MG63 (cell line): ENCODE results near the gene OR5AU1. TPM values are rescaled to one million over a fixed set of nuclear protein-coding genes. Genes with fewer than 3 reads are reported as not detected.

Experiments
- DNase-seq: peaks from one replicate; pipeline ENCODE4 v3.0.0-alpha.2; 2020
- H3K27me3 ChIP-seq: fragments of 250-450 bp; sonication (Bioruptor Pico); 2 replicates; pipeline ENCODE4 v1.5.1; 2020; ENCODE audit warnings: mild to moderate bottlenecking, moderate library complexity
- H3K36me3 ChIP-seq: fragments of 250-450 bp; sonication (Bioruptor Pico); 2 replicates; pipeline ENCODE4 v1.5.1; 2020; ENCODE audit warnings: mild to moderate bottlenecking, moderate library complexity
- H3K4me3 ChIP-seq: fragments of 250-450 bp; sonication (Bioruptor Pico); 2 replicates; pipeline ENCODE4 v1.5.1; 2020; ENCODE audit warnings: mild to moderate bottlenecking, moderate library complexity
- H3K9me3 ChIP-seq: fragments of 250-450 bp; sonication (Bioruptor Pico); 2 replicates; pipeline ENCODE4 v1.5.1; 2020; ENCODE audit warnings: mild to moderate bottlenecking, moderate library complexity
- total RNA-seq: library from RNA; depleted of rRNA; stranded (reverse); fragments of >200 nt; shearing (Covaris generic); gene quantifications from 2 replicates; pipeline ENCODE4 v1.2.3, GENCODE V29; 2014; ENCODE audit warnings: low replicate concordance; rRNA removed

OR5AU1 gene
- total RNA-seq, 1 experiment from 2014 or later = not detected

GRCh38 chr14:21123429-21123828 lies 32.4 kb downstream of the OR5AU1 start:
- Histone ChIP-seq H3K36me3 (no peaks in the 10 kb centered on the region), H3K27me3 (no peaks in the 10 kb centered on the region), H3K4me3 (no peak overlapping the region), H3K9me3 (no peaks in the 10 kb centered on the region)
- DNase-seq = no peak

- no peak for DNase-seq
- H3K4me3 ChIP-seq = no peak overlapping the region
- H3K27me3 ChIP-seq = no peaks in the 10 kb centered on the region
- H3K36me3 ChIP-seq = no peaks in the 10 kb centered on the region
- no peaks in the 10 kb centered on the region for H3K9me3 ChIP-seq
Measured at GRCh38 chr14:21121122-21121521, 34.7 kb downstream of the OR5AU1 start.

GRCh38 chr14:21120686-21121085 lies 35.2 kb downstream of the OR5AU1 start:
- no peak overlapping the region for H3K4me3 ChIP-seq

GRCh38 chr14:21118933-21119332 lies 36.9 kb downstream of the OR5AU1 start:
- Histone ChIP-seq H3K27me3 (no peaks in the 10 kb centered on the region), H3K4me3 (no peak overlapping the region), H3K36me3 (no peaks in the 10 kb centered on the region), H3K9me3 (no peaks in the 10 kb centered on the region)
- no peak for DNase-seq

More at GRCh38 chr14:21120686-21121085, 35.2 kb downstream of the OR5AU1 start:
- no peak for DNase-seq
- Histone ChIP-seq H3K27me3 (no peaks in the 10 kb centered on the region), H3K9me3 (no peaks in the 10 kb centered on the region), H3K36me3 (no peaks in the 10 kb centered on the region)

- no peaks in the 10 kb centered on the region for H3K27me3 ChIP-seq
- no peak overlapping the region for H3K4me3 ChIP-seq
- H3K36me3 ChIP-seq = no peaks in the 10 kb centered on the region
- DNase-seq = no peak
- no peaks in the 10 kb centered on the region for H3K9me3 ChIP-seq
Measured at GRCh38 chr14:21113369-21113768, 42.5 kb downstream of the OR5AU1 start.

GRCh38 chr14:21112255-21112654 lies 43.6 kb downstream of the OR5AU1 start:
- no peaks in the 10 kb centered on the region for H3K36me3 ChIP-seq
- no peak for DNase-seq
- no peak overlapping the region for H3K4me3 ChIP-seq
- H3K27me3 ChIP-seq = no peaks in the 10 kb centered on the region
- no peaks in the 10 kb centered on the region for H3K9me3 ChIP-seq

- no peak for DNase-seq
- no peaks in the 10 kb centered on the region for H3K36me3 ChIP-seq
- no peaks in the 10 kb centered on the region for H3K9me3 ChIP-seq
Measured at GRCh38 chr14:21109377-21110138, 46.3 kb downstream of the OR5AU1 start.

GRCh38 chr14:21108791-21109190 lies 47.1 kb downstream of the OR5AU1 start:
- Histone ChIP-seq H3K4me3 (no peak overlapping the region), H3K27me3 (no peaks in the 10 kb centered on the region), H3K9me3 (no peaks in the 10 kb centered on the region), H3K36me3 (no peaks in the 10 kb centered on the region)
- DNase-seq = no peak

More at GRCh38 chr14:21109377-21110138, 46.3 kb downstream of the OR5AU1 start:
- Histone ChIP-seq H3K27me3 (no peaks in the 10 kb centered on the region), H3K4me3 (no peak overlapping the region)

- Histone ChIP-seq H3K4me3 (no peak overlapping the region), H3K36me3 (no peaks in the 10 kb centered on the region), H3K27me3 (no peaks in the 10 kb centered on the region), H3K9me3 (no peaks in the 10 kb centered on the region)
- DNase-seq = no peak
Measured at GRCh38 chr14:21107283-21107800, 48.5 kb downstream of the OR5AU1 start.

- DNase-seq = peak; percentile 59
- Histone ChIP-seq H3K27me3 (no peaks in the 10 kb centered on the region), H3K4me3 (no peak overlapping the region), H3K36me3 (no peaks in the 10 kb centered on the region), H3K9me3 (no peaks in the 10 kb centered on the region)
Measured at GRCh38 chr14:21106498-21107282, 49.2 kb downstream of the OR5AU1 start.

- DNase-seq = no peak
- Histone ChIP-seq H3K36me3 (no peaks in the 10 kb centered on the region), H3K9me3 (no peaks in the 10 kb centered on the region), H3K27me3 (no peaks in the 10 kb centered on the region), H3K4me3 (no peak overlapping the region)
Measured at GRCh38 chr14:21106176-21106497, 49.7 kb downstream of the OR5AU1 start.

GRCh38 chr14:21105095-21105494 lies 50.8 kb downstream of the OR5AU1 start:
- H3K4me3 ChIP-seq = no peak overlapping the region
- H3K27me3 ChIP-seq = no peaks in the 10 kb centered on the region
- H3K9me3 ChIP-seq = no peaks in the 10 kb centered on the region
- H3K36me3 ChIP-seq = no peaks in the 10 kb centered on the region
- DNase-seq = no peak

Other genes with a start within 250 kb of the OR5AU1 start
- not detected in 2 replicates for gene RNASE2, start 200.6 kb downstream of the OR5AU1 start, total RNA-seq
- gene METTL17, start 166.1 kb downstream of the OR5AU1 start, total RNA-seq = 46.7 and 72.0 TPM in 2 replicates
- gene SLC39A2, start 156.8 kb downstream of the OR5AU1 start, total RNA-seq = not detected in 2 replicates
- 17.5 and 51.7 TPM in 2 replicates for gene NDRG2, start 131.0 kb downstream of the OR5AU1 start, total RNA-seq
- gene TPPP2, start 125.8 kb downstream of the OR5AU1 start, total RNA-seq = not detected in 2 replicates
- not detected in 2 replicates for gene RNASE13, start 121.3 kb downstream of the OR5AU1 start, total RNA-seq
- not detected in 2 replicates for gene RNASE7, start 113.7 kb downstream of the OR5AU1 start, total RNA-seq
- gene RNASE8, start 98.2 kb downstream of the OR5AU1 start, total RNA-seq = not detected in 2 replicates
- gene ARHGEF40, start 85.8 kb downstream of the OR5AU1 start, total RNA-seq = 9.1 and 10.0 TPM in 2 replicates
- 14.4 and 33.3 TPM in 2 replicates for gene ZNF219, start 57.4 kb downstream of the OR5AU1 start, total RNA-seq
- gene TMEM253, start 55.0 kb downstream of the OR5AU1 start, total RNA-seq = not detected in 2 replicates
- 994 and 1,287 TPM in 2 replicates for gene HNRNPC, start 113.4 kb upstream of the OR5AU1 start, total RNA-seq
- gene RPGRIP1, start 124.0 kb upstream of the OR5AU1 start, total RNA-seq = not detected in 2 replicates
- gene SUPT16H, start 228.0 kb upstream of the OR5AU1 start, total RNA-seq = 27.0 and 32.0 TPM in 2 replicates